Neutrophil (primary cell): ENCODE measurements around the gene TCEAL5.
A peak's percentile ranks its signal among the peaks of the same experiment; 100 is the strongest.

Experiments used
- H3K27ac ChIP-seq: fragments of 200-600 bp; sonication (generic); 2 replicates; pipeline ENCODE4 v1.5.1; 2016; ENCODE audit warnings: mild to moderate bottlenecking, moderate library complexity
- H3K27me3 ChIP-seq: fragments of 200-600 bp; sonication (generic); 2 replicates; pipeline ENCODE4 v1.6.0; 2016; ENCODE audit warnings: mild to moderate bottlenecking
- H3K36me3 ChIP-seq: fragments of 200-600 bp; sonication (generic); 2 replicates; pipeline ENCODE4 v1.5.1; 2017
- H3K4me1 ChIP-seq, 2 experiments: fragments of 200-600 bp in 1 of 2; sonication (generic) in 1 of 2; 1 replicate in 1 of 2; 2 replicates in 1 of 2; pipeline versions ENCODE4 v1.5.1 to v1.6.1; 2013 to 2016; ENCODE audit warnings: low read depth in 1 of 2, low read length in 1 of 2, mild to moderate bottlenecking in 1 of 2, moderate library complexity in 1 of 2; ENCODE audit not compliant: control insufficient read depth in 1 of 2, insufficient read depth in 1 of 2
- H3K4me3 ChIP-seq, 2 experiments: fragments of 200-600 bp in 1 of 2; sonication (generic) in 1 of 2; 1 replicate in 1 of 2; 2 replicates in 1 of 2; pipeline ENCODE4 v1.5.1; 2013 to 2016; ENCODE audit warnings: low read depth in 1 of 2, low read length in 1 of 2, mild to moderate bottlenecking in 1 of 2, moderate library complexity in 1 of 2
- H3K9me3 ChIP-seq: fragments of 200-600 bp; sonication (generic); 2 replicates; pipeline ENCODE4 v1.5.1; 2016
- CTCF ChIP-seq: fragments of 200-600 bp; sonication (generic); IDR thresholded peaks from 2 replicates; pipeline ENCODE4 v1.5.1; 2016; ENCODE audit warnings: antibody characterized with exemption

TCEAL5 gene

GRCh38 chrX:103258275-103258674, 18.3 kb downstream of the TCEAL5 start:
- Histone ChIP-seq H3K27ac (no peak overlapping the region), H3K36me3 (no peaks in the 10 kb centered on the region), H3K9me3 (no peaks in the 10 kb centered on the region), H3K27me3 (no peaks in the 10 kb centered on the region), H3K4me1 (peaks cover 0 to 15% of the 10 kb centered on the region in 2 experiments), H3K4me3 (no peak overlapping the region)
- TF ChIP-seq CTCF, result no peak

- no peak for TF ChIP-seq CTCF
Measured at GRCh38 chrX:103256651-103257050, 19.9 kb downstream of the TCEAL5 start.

GRCh38 chrX:103254921-103255493, 21.5 kb downstream of the TCEAL5 start, which contains the start of gene TCEAL8:
TSS of gene TCEAL8 (minus strand) at chrX:103255155. CDS start at chrX:103253979, 1,176 bp downstream.
- H3K4me1 ChIP-seq, result peaks cover 0 to 15% of the 10 kb centered on the region in 2 experiments
- H3K27me3 ChIP-seq, result no peaks in the 10 kb centered on the region
- no peak for TF ChIP-seq CTCF
- no peaks in the 10 kb centered on the region for H3K9me3 ChIP-seq
- no peak within 1 kb of the TSS for H3K27ac ChIP-seq
- peak within 1 kb of the TSS; percentile 56 to 62 for H3K4me3 ChIP-seq
- no peaks in the 10 kb centered on the region for H3K36me3 ChIP-seq

More at GRCh38 chrX:103256651-103257050, 19.9 kb downstream of the TCEAL5 start:
- Histone ChIP-seq H3K36me3 (no peaks in the 10 kb centered on the region), H3K27me3 (no peaks in the 10 kb centered on the region), H3K27ac (no peak overlapping the region), H3K4me3 (no peak overlapping the region), H3K4me1 (peaks cover 0 to 15% of the 10 kb centered on the region in 2 experiments), H3K9me3 (no peaks in the 10 kb centered on the region)

- Histone ChIP-seq H3K4me3 (peak overlapping the region; percentile 56 to 62), H3K27me3 (no peaks in the 10 kb centered on the region), H3K27ac (no peak overlapping the region), H3K36me3 (no peaks in the 10 kb centered on the region), H3K9me3 (no peaks in the 10 kb centered on the region), H3K4me1 (peaks cover 0 to 15% of the 10 kb centered on the region in 2 experiments)
- no peak for TF ChIP-seq CTCF
Measured at GRCh38 chrX:103254171-103254824, 22.3 kb downstream of the TCEAL5 start.

GRCh38 chrX:103253608-103254007, 22.9 kb downstream of the TCEAL5 start:
- Histone ChIP-seq H3K27me3 (no peaks in the 10 kb centered on the region), H3K4me3 (no peak overlapping the region), H3K36me3 (no peaks in the 10 kb centered on the region), H3K27ac (no peak overlapping the region), H3K9me3 (no peaks in the 10 kb centered on the region), H3K4me1 (peaks cover 0 to 15% of the 10 kb centered on the region in 2 experiments)
- no peak for TF ChIP-seq CTCF
